Measurements from ENCODE around the gene RAB23. TPM values are rescaled to one million over a fixed set of nuclear protein-coding genes. Genes with fewer than 3 reads are reported as not detected.

Gene RAB23
- total and polyA plus RNA-seq, 2 of the 8 experiments (the other 6 are each of a cell fraction or from before 2014, with no cell fraction given), result 6.5 to 17.2 TPM

DNA sequence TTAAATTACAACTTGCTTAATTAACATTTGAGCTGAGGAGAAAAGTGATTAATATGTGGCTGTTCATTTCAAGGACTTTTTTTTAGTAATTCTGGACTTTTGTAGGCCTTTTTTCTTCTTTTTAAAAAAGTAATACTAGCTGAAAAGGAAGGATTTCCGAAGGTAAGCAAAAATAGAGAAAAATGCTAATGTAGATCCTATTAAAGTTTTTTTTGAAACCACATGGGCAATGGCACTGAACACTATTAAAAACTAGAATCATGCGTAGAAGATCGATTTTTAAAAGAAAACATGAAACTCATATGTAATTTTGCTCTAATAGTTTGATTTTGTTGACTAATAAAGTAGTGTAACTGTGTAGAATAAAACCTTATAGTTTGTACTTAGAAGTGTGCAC lies 47.6 kb downstream of the RAB23 start:
- WGBS, 2 experiments (ENCODE audit: extremely low coverage in 1 of 2, insufficient coverage in 1 of 2, insufficient read length in 1 of 2, insufficient replicate concordance in 2 of 2, low coverage in 1 of 2, low lambda C conversion rate in 2 of 2, missing lambda C conversion rate in 1 of 2), result 76% methylated on average over 3 of the region's 3 CpGs; no CpG with 5 or more reads in 1 of the 2 experiments

More for the DNA sequence above, 47.6 kb downstream of the RAB23 start:
- Histone ChIP-seq H3K9me3 (ENCODE audit: insufficient read depth in 2 of 2, low read depth in 1 of 2, low read length in 1 of 2) (no peaks in the 10 kb centered on the region), H3K14ac (ENCODE audit: insufficient read length) (no peak overlapping the region), H2BK15ac (ENCODE audit: low read length) (no peak overlapping the region), H4K8ac (ENCODE audit: extremely low read depth, insufficient read depth, low read length) (no peak overlapping the region), H3K27ac (ENCODE audit: low read depth, low read length) (no peak overlapping the region), H2BK12ac (ENCODE audit: low read depth, low read length) (no peak overlapping the region), H3K4me1 (replicated peaks in 1 of 4; ENCODE audit: control insufficient read depth in 3 of 4, insufficient read depth in 4 of 4, low read length in 3 of 4) (peaks cover 2 to 17% (median 6%) of the 10 kb centered on the region in 4 experiments; a peak in 5 of 7 replicates), H3K27me3 (replicated peaks in 1 of 4; ENCODE audit: control insufficient read depth in 3 of 4, extremely low read depth in 1 of 4, insufficient read depth in 3 of 4, low read length in 3 of 4) (peaks cover 0 to 5% (median 2%) of the 10 kb centered on the region in 4 experiments; a peak in 3 of 7 replicates), H3K36me3 (ENCODE audit: control insufficient read depth in 2 of 4, insufficient read depth in 4 of 4, low read length in 3 of 4) (no peaks in the 10 kb centered on the region; a peak in 1 of 8 replicates), H3K9ac (replicated peaks in 1 of 4; ENCODE audit: extremely low read depth in 1 of 4, low read depth in 3 of 4, low read length in 3 of 4) (no peak overlapping the region), H3K4ac (replicated peaks; ENCODE audit: insufficient read length, low read depth, low read length) (no peak overlapping the region), H3K79me1 (ENCODE audit: low read depth, low read length) (no peaks in the 10 kb centered on the region; the same call in 1 of the 2 replicates), H3K4me2 (ENCODE audit: insufficient read depth in 1 of 2, low read depth in 2 of 2, low read length in 2 of 2) (peak overlapping the region; percentile 80 to 81), H2BK120ac (replicated peaks; ENCODE audit: low read depth, low read length) (no peak overlapping the region), H3K23ac (ENCODE audit: insufficient read length) (no peak overlapping the region), H3K56ac (replicated peaks; ENCODE audit: insufficient read length, low read depth, low read length) (no peak overlapping the region), H3K4me3 (ENCODE audit: extremely low read depth in 1 of 4, insufficient read depth in 2 of 4, low read depth in 3 of 4, low read length in 4 of 4) (peak overlapping the region in 1 of 4 experiments; percentile 66; a peak in 2 of 8 replicates), H2BK5ac (ENCODE audit: low read depth, low read length) (no peak overlapping the region), H3K79me2 (ENCODE audit: control insufficient read depth in 1 of 2, insufficient read depth in 2 of 2, low read length in 2 of 2) (peaks cover 3 to 66% of the 10 kb centered on the region in 2 experiments; a peak in 2 of 4 replicates), H3K18ac (ENCODE audit: extremely low read depth, low read length) (no peak overlapping the region), H2AFZ (ENCODE audit: low read length) (no peak overlapping the region), H2BK20ac (ENCODE audit: low read length) (no peak overlapping the region), H4K20me1 (replicated peaks in 1 of 2; ENCODE audit: control insufficient read depth in 1 of 2, insufficient read depth in 2 of 2, low read length in 2 of 2) (no peaks in the 10 kb centered on the region), H3K23me2 (ENCODE audit: low read depth, low read length) (peaks cover 5% of the 10 kb centered on the region), H4K5ac (ENCODE audit: insufficient read length, low read depth, low read length) (no peak overlapping the region), H2AK5ac (ENCODE audit: low read depth, low read length) (no peak overlapping the region), H4K91ac (replicated peaks; ENCODE audit: insufficient read length, low read length) (no peak overlapping the region)
- FAIRE-seq (no peak), DNase-seq (ENCODE audit: low read depth in 1 of 2, low spot score in 2 of 2) (no peak)
- TF ChIP-seq CHD1 (IDR thresholded peaks at IDR 0.05; ENCODE audit: low read depth, low read length) (no peak), SIX5 (IDR thresholded peaks at IDR 0.05; ENCODE audit: low read depth, low read length) (no peak), SP4 (IDR thresholded peaks at IDR 0.05; ENCODE audit: low read length) (no peak), HDAC2 (IDR thresholded peaks at IDR 0.05; ENCODE audit: borderline replicate concordance in 1 of 2, low read depth in 2 of 2, low read length in 2 of 2) (no peak), YY1 (IDR thresholded peaks at IDR 0.05; ENCODE audit: low read depth, low read length) (no peak), BRCA1 (IDR thresholded peaks at IDR 0.05; ENCODE audit: low read depth, low read length) (no peak), NANOG (IDR thresholded peaks at IDR 0.05; ENCODE audit: insufficient read depth, low read depth, low read length, poor library complexity, severe bottlenecking) (no peak), KDM5A (IDR thresholded peaks at IDR 0.05; ENCODE audit: low read length) (no peak), SIRT6 (IDR thresholded peaks at IDR 0.05; ENCODE audit: low read length) (no peak), TBP (IDR thresholded peaks at IDR 0.05; ENCODE audit: low read depth, low read length) (no peak), SP2 (IDR thresholded peaks at IDR 0.05; ENCODE audit: low read length) (no peak), CREB1 (IDR thresholded peaks at IDR 0.05) (no peak)
- TF ChIP-seq, protein P1, sequence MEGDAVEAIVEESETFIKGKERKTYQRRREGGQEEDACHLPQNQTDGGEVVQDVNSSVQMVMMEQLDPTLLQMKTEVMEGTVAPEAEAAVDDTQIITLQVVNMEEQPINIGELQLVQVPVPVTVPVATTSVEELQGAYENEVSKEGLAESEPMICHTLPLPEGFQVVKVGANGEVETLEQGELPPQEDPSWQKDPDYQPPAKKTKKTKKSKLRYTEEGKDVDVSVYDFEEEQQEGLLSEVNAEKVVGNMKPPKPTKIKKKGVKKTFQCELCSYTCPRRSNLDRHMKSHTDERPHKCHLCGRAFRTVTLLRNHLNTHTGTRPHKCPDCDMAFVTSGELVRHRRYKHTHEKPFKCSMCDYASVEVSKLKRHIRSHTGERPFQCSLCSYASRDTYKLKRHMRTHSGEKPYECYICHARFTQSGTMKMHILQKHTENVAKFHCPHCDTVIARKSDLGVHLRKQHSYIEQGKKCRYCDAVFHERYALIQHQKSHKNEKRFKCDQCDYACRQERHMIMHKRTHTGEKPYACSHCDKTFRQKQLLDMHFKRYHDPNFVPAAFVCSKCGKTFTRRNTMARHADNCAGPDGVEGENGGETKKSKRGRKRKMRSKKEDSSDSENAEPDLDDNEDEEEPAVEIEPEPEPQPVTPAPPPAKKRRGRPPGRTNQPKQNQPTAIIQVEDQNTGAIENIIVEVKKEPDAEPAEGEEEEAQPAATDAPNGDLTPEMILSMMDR (IDR thresholded peaks at IDR 0.05; ENCODE audit: control extremely low read depth in 1 of 3, insufficient read depth in 1 of 3, low read depth in 1 of 3, low read length in 3 of 3), result no peak
- ChIA-PET CTCF (ENCODE audit: partially characterized antibody) (no interaction called here), POLR2A (ENCODE audit: partially characterized antibody) (interaction anchor here (0.9 to 1.3 kb wide), 2 partner anchors 85 to 219 kb away, joined by 3 read pairs; partner anchors contain the start of genes BEND6 and ZNF451)
